H9 (cell line): ENCODE results near the gene NCOR1. TPM values are rescaled to one million over a fixed set of nuclear protein-coding genes. Genes with fewer than 3 reads are reported as not detected.

Experiments
- DNase-seq: peaks from one replicate; pipeline ENCODE4 v3.0.0-alpha.2; 2017
- H2AFZ ChIP-seq: one replicate; pipeline ENCODE4 v1.6.1; 2013; ENCODE audit warnings: mild to moderate bottlenecking, low read length, control low read depth, moderate library complexity
- H2AK5ac ChIP-seq: 2 replicates; pipeline ENCODE4 v1.6.1; 2013; ENCODE audit warnings: low read length, control low read depth, mixed read lengths; ENCODE audit not compliant: insufficient read length
- H2BK120ac ChIP-seq: one replicate; pipeline ENCODE4 v1.6.1; 2013; ENCODE audit warnings: low read depth, mild to moderate bottlenecking, low read length, control low read depth, inconsistent platforms; ENCODE audit not compliant: poor library complexity, severe bottlenecking
- H2BK12ac ChIP-seq: 2 replicates; pipeline ENCODE4 v1.6.1; 2013; ENCODE audit warnings: low read length, control low read depth, mixed read lengths, low read depth; ENCODE audit not compliant: insufficient read length
- H2BK15ac ChIP-seq: 2 replicates; pipeline ENCODE4 v1.6.1; 2013; ENCODE audit warnings: low read depth, low read length, control low read depth
- H2BK20ac ChIP-seq: one replicate; pipeline ENCODE4 v1.6.1; 2013; ENCODE audit warnings: low read depth, mild to moderate bottlenecking, low read length, control low read depth, inconsistent platforms; ENCODE audit not compliant: poor library complexity, severe bottlenecking
- H2BK5ac ChIP-seq: 2 replicates; pipeline ENCODE4 v1.6.1; 2013; ENCODE audit warnings: low read length, control low read depth, mixed read lengths; ENCODE audit not compliant: insufficient read length
- H3K14ac ChIP-seq: 2 replicates; pipeline ENCODE4 v1.6.1; 2013; ENCODE audit warnings: low read length, control low read depth; ENCODE audit not compliant: insufficient read depth
- H3K18ac ChIP-seq: 2 replicates; pipeline ENCODE4 v1.6.1; 2013; ENCODE audit warnings: low read depth, mild to moderate bottlenecking, mixed read lengths, low read length, control low read depth; ENCODE audit not compliant: insufficient read length
- H3K23ac ChIP-seq: 2 replicates; pipeline ENCODE4 v1.6.1; 2013; ENCODE audit warnings: low read length, control low read depth, mixed read lengths, low read depth; ENCODE audit not compliant: insufficient read length
- H3K23me2 ChIP-seq: 2 replicates; pipeline ENCODE4 v1.6.1; 2013; ENCODE audit warnings: low read depth, mild to moderate bottlenecking, mixed read lengths, low read length, control low read depth; ENCODE audit not compliant: insufficient read length, poor library complexity, severe bottlenecking
- H3K27ac ChIP-seq: 2 replicates; pipeline ENCODE4 v1.5.1; 2013; ENCODE audit warnings: low read length, control low read depth, mixed read lengths, low read depth; ENCODE audit not compliant: insufficient read length
- H3K27me3 ChIP-seq: 2 replicates; pipeline ENCODE4 v1.6.1; 2013; ENCODE audit warnings: low read length, control low read depth, inconsistent platforms; ENCODE audit not compliant: insufficient read depth
- H3K4ac ChIP-seq: 2 replicates; pipeline ENCODE4 v1.6.1; 2013; ENCODE audit warnings: low read depth, mild to moderate bottlenecking, control low read depth, inconsistent platforms, low read length, moderate library complexity
- H3K4me1 ChIP-seq: 2 replicates; pipeline ENCODE4 v1.6.1; 2013; ENCODE audit warnings: low read length, control low read depth, inconsistent platforms; ENCODE audit not compliant: insufficient read depth
- H3K4me2 ChIP-seq: 2 replicates; pipeline ENCODE4 v1.6.1; 2013; ENCODE audit warnings: low read length, control low read depth, mixed read lengths; ENCODE audit not compliant: insufficient read length, insufficient read depth
- H3K56ac ChIP-seq: 2 replicates; pipeline ENCODE4 v1.6.1; 2013; ENCODE audit warnings: low read depth, mild to moderate bottlenecking, mixed read lengths, low read length, control low read depth; ENCODE audit not compliant: insufficient read length
- H3K79me1 ChIP-seq: 2 replicates; pipeline ENCODE4 v1.6.1; 2013; ENCODE audit warnings: low read depth, mild to moderate bottlenecking, moderate library complexity, low read length, control low read depth, inconsistent platforms; ENCODE audit not compliant: insufficient read depth, poor library complexity, severe bottlenecking
- H3K79me2 ChIP-seq: 2 replicates; pipeline ENCODE4 v1.6.1; 2013; ENCODE audit warnings: low read length, control low read depth, inconsistent platforms; ENCODE audit not compliant: insufficient read depth
- H3K9ac ChIP-seq: 2 replicates; pipeline ENCODE4 v1.6.1; 2013; ENCODE audit warnings: low read length, control low read depth, mixed read lengths; ENCODE audit not compliant: insufficient read length; ENCODE audit errors: extremely low read depth
- H3K9me3 ChIP-seq: one replicate; pipeline ENCODE4 v1.6.1; 2013; ENCODE audit warnings: low read depth, low read length, inconsistent platforms; ENCODE audit not compliant: control insufficient read depth
- H3T11ph ChIP-seq: one replicate; pipeline ENCODE4 v1.6.1; 2013; ENCODE audit warnings: mild to moderate bottlenecking, low read length, control low read depth, inconsistent platforms
- H4K20me1 ChIP-seq: one replicate; pipeline ENCODE4 v1.6.1; 2013; ENCODE audit not compliant: control insufficient read depth, insufficient read length, insufficient read depth
- H4K5ac ChIP-seq: 2 replicates; pipeline ENCODE4 v1.6.1; 2013; ENCODE audit warnings: low read depth, mild to moderate bottlenecking, mixed read lengths, low read length, control low read depth; ENCODE audit not compliant: insufficient read length
- H4K8ac ChIP-seq: replicated peaks from 2 replicates; pipeline ENCODE4 v1.6.1; 2013; ENCODE audit warnings: low read length, control low read depth, mixed read lengths, low read depth; ENCODE audit not compliant: insufficient read length
- H4K91ac ChIP-seq: 2 replicates; pipeline ENCODE4 v1.6.1; 2013; ENCODE audit warnings: low read depth, mild to moderate bottlenecking, moderate library complexity, mixed read lengths, low read length, control low read depth; ENCODE audit not compliant: insufficient read length
- H3K27ac Mint-ChIP-seq, 3 experiments: 2 replicates in 2 of 3; 3 replicates in 1 of 3; pipeline ENCODE4 v1.8.0; 2020 to 2021; ENCODE audit warnings: mixed read lengths in 3 of 3, mild to moderate bottlenecking in 1 of 3, moderate library complexity in 1 of 3
- H3K27me3 Mint-ChIP-seq: 2 replicates; pipeline ENCODE4 v1.8.0; 2021; ENCODE audit warnings: low read depth, mild to moderate bottlenecking, moderate library complexity, mixed read lengths
- H3K36me3 Mint-ChIP-seq, 3 experiments: 2 replicates in 2 of 3; 3 replicates in 1 of 3; pipeline ENCODE4 v1.8.0; 2020 to 2021; ENCODE audit warnings: low read depth in 3 of 3, mixed read lengths in 3 of 3; ENCODE audit not compliant: insufficient read depth in 1 of 3
- H3K4me1 Mint-ChIP-seq, 2 experiments: 2 replicates each; pipeline ENCODE4 v1.8.0; 2020; ENCODE audit warnings: mixed read lengths in 2 of 2
- H3K4me3 Mint-ChIP-seq, 2 experiments: 2 replicates in 1 of 2; 3 replicates in 1 of 2; pipeline ENCODE4 v1.8.0; 2020 to 2021; ENCODE audit warnings: mild to moderate bottlenecking in 2 of 2, mixed read lengths in 2 of 2, moderate library complexity in 1 of 2
- H3K9me3 Mint-ChIP-seq, 2 experiments: 2 replicates in 1 of 2; 3 replicates in 1 of 2; pipeline ENCODE4 v1.8.0; 2020; ENCODE audit warnings: mild to moderate bottlenecking in 2 of 2, mixed read lengths in 2 of 2, moderate library complexity in 1 of 2
- WGBS: extraction: QIAGEN DNeasy Blood & Tissue Kit; methylation state at CpG from one replicate; pipeline ENCODE4 v1.1.7; 2013; ENCODE audit warnings: missing lambda C conversion rate, low lambda C conversion rate, mixed read lengths; ENCODE audit not compliant: insufficient read length; ENCODE audit errors: extremely low coverage; 5-methylcytosine and 5-hydroxymethylcytosine counted together
- total RNA-seq: library from RNA; stranded (reverse); gene quantifications from 2 replicates; pipeline ENCODE4 v1.2.1, GENCODE V29; 2021
- TF ChIP-seq, protein P1 (sequence below): fragments of 200-600 bp; sonication (generic); conservative IDR thresholded peaks from 3 replicates; pipeline ENCODE4 v1.8.0; 2021; ENCODE audit warnings: antibody characterized with exemption, mild to moderate bottlenecking

NCOR1 gene
- total RNA-seq, 1 experiment from 2014 or later, result 119 TPM

DNA sequence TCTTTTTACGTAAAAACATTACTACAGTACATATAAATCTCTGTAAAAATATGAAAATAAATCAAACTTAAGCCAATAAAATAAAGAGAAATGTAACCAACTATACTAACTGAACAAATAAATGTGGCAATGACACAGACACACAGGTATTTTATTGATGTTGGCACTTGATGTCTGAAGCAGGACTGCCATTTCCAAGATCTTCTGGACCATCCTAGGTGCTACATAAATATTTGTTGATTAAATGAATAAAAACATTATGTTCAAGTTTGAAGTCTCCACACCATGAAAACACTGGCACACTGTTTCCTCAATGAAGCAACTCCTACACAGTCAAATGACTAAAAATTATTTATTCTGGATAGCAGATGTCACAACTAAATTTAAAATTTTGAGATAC, 106.9 kb downstream of the NCOR1 start:
- Histone ChIP-seq H3K27me3 (no peaks in the 10 kb centered on the region), H3K14ac (no peak overlapping the region), H3K56ac (no peak overlapping the region), H2BK15ac (no peak overlapping the region), H2BK120ac (no peak overlapping the region), H2BK20ac (no peak overlapping the region), H3K18ac (no peak overlapping the region), H3K9me3 (no peaks in the 10 kb centered on the region), H3K23me2 (no peaks in the 10 kb centered on the region), H3K79me1 (no peaks in the 10 kb centered on the region), H4K91ac (no peak overlapping the region), H3K27ac (no peak overlapping the region), H2AK5ac (no peak overlapping the region), H2BK5ac (no peak overlapping the region), H3K23ac (no peak overlapping the region), H4K5ac (no peak overlapping the region), H3K4me2 (no peak overlapping the region), H3K4ac (no peak overlapping the region), H3T11ph (no peak overlapping the region), H3K79me2 (no peaks in the 10 kb centered on the region), H2AFZ (no peak overlapping the region), H3K9ac (no peak overlapping the region), H4K8ac (no peak overlapping the region), H4K20me1 (no peaks in the 10 kb centered on the region), H3K4me1 (no peaks in the 10 kb centered on the region), H2BK12ac (no peak overlapping the region)
- TF ChIP-seq, protein P1, sequence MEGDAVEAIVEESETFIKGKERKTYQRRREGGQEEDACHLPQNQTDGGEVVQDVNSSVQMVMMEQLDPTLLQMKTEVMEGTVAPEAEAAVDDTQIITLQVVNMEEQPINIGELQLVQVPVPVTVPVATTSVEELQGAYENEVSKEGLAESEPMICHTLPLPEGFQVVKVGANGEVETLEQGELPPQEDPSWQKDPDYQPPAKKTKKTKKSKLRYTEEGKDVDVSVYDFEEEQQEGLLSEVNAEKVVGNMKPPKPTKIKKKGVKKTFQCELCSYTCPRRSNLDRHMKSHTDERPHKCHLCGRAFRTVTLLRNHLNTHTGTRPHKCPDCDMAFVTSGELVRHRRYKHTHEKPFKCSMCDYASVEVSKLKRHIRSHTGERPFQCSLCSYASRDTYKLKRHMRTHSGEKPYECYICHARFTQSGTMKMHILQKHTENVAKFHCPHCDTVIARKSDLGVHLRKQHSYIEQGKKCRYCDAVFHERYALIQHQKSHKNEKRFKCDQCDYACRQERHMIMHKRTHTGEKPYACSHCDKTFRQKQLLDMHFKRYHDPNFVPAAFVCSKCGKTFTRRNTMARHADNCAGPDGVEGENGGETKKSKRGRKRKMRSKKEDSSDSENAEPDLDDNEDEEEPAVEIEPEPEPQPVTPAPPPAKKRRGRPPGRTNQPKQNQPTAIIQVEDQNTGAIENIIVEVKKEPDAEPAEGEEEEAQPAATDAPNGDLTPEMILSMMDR, result no peak
- Mint-ChIP-seq H3K9me3 (no peaks in the 10 kb centered on the region; a peak in 1 of 5 replicates), H3K36me3 (peaks cover 26 to 48% (median 35%) of the 10 kb centered on the region in 3 experiments), H3K4me3 (no peak overlapping the region), H3K27ac (no peak overlapping the region), H3K27me3 (no peaks in the 10 kb centered on the region), H3K4me1 (peaks cover 0 to 3% of the 10 kb centered on the region in 2 experiments; a peak in 1 of 4 replicates)
- no peak for DNase-seq
- WGBS, result no CpG with 5 or more reads among the region's 1 CpG
